Calu3 (cell line): Measurements from ENCODE around the gene RSU1. TPM values are rescaled to one million over a fixed set of nuclear protein-coding genes. Genes with fewer than 3 reads are reported as not detected.

Experiments
- BruUV-seq: library from RNA; stranded (reverse); fragments of 400-500 nt; replicated peaks from 2 replicates; lab custom pipeline; 2021; lab: Mats Ljungman, UMichigan
- CTCF ChIA-PET: fragments of 300-600 bp; sonication (Branson Sonifier 250); formaldehyde crosslinking; loops from one replicate; lab custom pipeline; 2022; ENCODE audit warnings: antibody characterized with exemption; lab: Charles Lee
- DNase-seq: peaks from one replicate; pipeline ENCODE4 v3.0.0; 2022
- H3K27ac Mint-ChIP-seq: one replicate; pipeline ENCODE4 v1.8.0; 2022; ENCODE audit warnings: mixed read lengths; ENCODE audit not compliant: unreplicated experiment
- H3K27me3 Mint-ChIP-seq: one replicate; pipeline ENCODE4 v1.8.0; 2022; ENCODE audit warnings: mixed read lengths; ENCODE audit not compliant: unreplicated experiment
- H3K36me3 Mint-ChIP-seq: one replicate; pipeline ENCODE4 v1.8.0; 2022; ENCODE audit warnings: mild to moderate bottlenecking, moderate library complexity, mixed read lengths; ENCODE audit not compliant: insufficient read depth, unreplicated experiment
- H3K4me1 Mint-ChIP-seq: one replicate; pipeline ENCODE4 v1.8.0; 2022; ENCODE audit warnings: mild to moderate bottlenecking, low read depth, mixed read lengths; ENCODE audit not compliant: unreplicated experiment
- H3K4me3 Mint-ChIP-seq: one replicate; pipeline ENCODE4 v1.8.0; 2022; ENCODE audit warnings: mild to moderate bottlenecking, low read depth, moderate library complexity, mixed read lengths; ENCODE audit not compliant: unreplicated experiment
- H3K9me3 Mint-ChIP-seq: one replicate; pipeline ENCODE4 v1.8.0; 2022; ENCODE audit warnings: low read depth, mixed read lengths; ENCODE audit not compliant: unreplicated experiment
- CTCF ChIP-seq: fragments of 200-600 bp; IDR thresholded peaks from one replicate; pipeline ENCODE4 v1.8.0; 2022; ENCODE audit warnings: antibody characterized with exemption; ENCODE audit not compliant: unreplicated experiment
- intact Hi-C: fragments of 100-400 bp; cut with micrococcal nuclease; formaldehyde crosslinking; loops from one replicate; pipeline ENCODE4 v1.10.0; 2022; ENCODE audit not compliant: unreplicated experiment
- total RNA-seq: library from RNA; stranded (reverse); gene quantifications from 2 replicates; pipeline ENCODE4 v1.2.3, GENCODE V29; 2022

RSU1 gene
- total RNA-seq, 1 experiment from 2014 or later: 56.8 TPM

GRCh38 chr10:16773334-16773733 is 43.9 kb downstream of the RSU1 start:
- Mint-ChIP-seq H3K4me3 (no peak overlapping the region), H3K4me1 (peaks cover 8% of the 10 kb centered on the region), H3K27ac (no peak overlapping the region), H3K27me3 (no peaks in the 10 kb centered on the region), H3K9me3 (no peaks in the 10 kb centered on the region), H3K36me3 (no peaks in the 10 kb centered on the region)
- no peak for DNase-seq
- no TSS peak for BruUV-seq
- TF ChIP-seq CTCF: no peak
- CTCF ChIA-PET: no interaction called here
- intact Hi-C loops: loop anchor here (10.0 kb wide), 1 partner anchor 229 kb away; no protein-coding TSS in a partner anchor

- intact Hi-C loops: loop anchor here (10.0 kb wide), 1 partner anchor 226 kb away; no protein-coding TSS in a partner anchor
- no TSS peak for BruUV-seq
These were observed 46.6 kb downstream of the RSU1 start for GRCh38 chr10:16770670-16771069.

GRCh38 chr10:16770141-16770540 is 47.1 kb downstream of the RSU1 start:
- Mint-ChIP-seq H3K4me3 (no peak overlapping the region), H3K27ac (no peak overlapping the region), H3K36me3 (no peaks in the 10 kb centered on the region), H3K4me1 (no peaks in the 10 kb centered on the region), H3K9me3 (no peaks in the 10 kb centered on the region), H3K27me3 (no peaks in the 10 kb centered on the region)
- CTCF ChIA-PET: interaction anchor here (0.6 kb wide), 1 partner anchor 95 kb away, joined by 6 read pairs; no protein-coding TSS in a partner anchor
- intact Hi-C loops: loop anchor here (10.0 kb wide), 1 partner anchor 225 kb away; no protein-coding TSS in a partner anchor
- BruUV-seq: no TSS peak
- no peak for DNase-seq
- no peak for TF ChIP-seq CTCF

More at GRCh38 chr10:16770670-16771069, 46.6 kb downstream of the RSU1 start:
- CTCF ChIA-PET: interaction anchor here (0.6 kb wide), 1 partner anchor 94 kb away, joined by 6 read pairs; no protein-coding TSS in a partner anchor
- no peak for DNase-seq
- H3K4me1 Mint-ChIP-seq: no peaks in the 10 kb centered on the region
- no peak overlapping the region for H3K4me3 Mint-ChIP-seq
- TF ChIP-seq CTCF: no peak
- no peaks in the 10 kb centered on the region for H3K36me3 Mint-ChIP-seq
- no peaks in the 10 kb centered on the region for H3K9me3 Mint-ChIP-seq
- H3K27me3 Mint-ChIP-seq: no peaks in the 10 kb centered on the region
- no peak overlapping the region for H3K27ac Mint-ChIP-seq

- Mint-ChIP-seq H3K9me3 (no peaks in the 10 kb centered on the region), H3K27ac (no peak overlapping the region), H3K4me1 (no peaks in the 10 kb centered on the region), H3K36me3 (no peaks in the 10 kb centered on the region), H3K4me3 (no peak overlapping the region), H3K27me3 (no peaks in the 10 kb centered on the region)
- BruUV-seq: no TSS peak
- intact Hi-C loops: no loop called here
- CTCF ChIA-PET: no interaction called here
- DNase-seq: no peak
- no peak for TF ChIP-seq CTCF
These were observed 47.9 kb downstream of the RSU1 start for GRCh38 chr10:16769331-16769730.
